UCSD-AML1 (cell line): ENCODE measurements around the gene NAP1L2.
"Not testable (repeated sequence)": the region's sequence is repeated elsewhere in the genome, so short reads cannot be mapped to it uniquely, and the experiment has no call there.

Experiments used
- DNase-seq: peaks from one replicate; lab custom pipeline; 2025; ENCODE audit not compliant: unreplicated experiment; lab: John Stamatoyannopoulos, UW

NAP1L2 gene, protein sequence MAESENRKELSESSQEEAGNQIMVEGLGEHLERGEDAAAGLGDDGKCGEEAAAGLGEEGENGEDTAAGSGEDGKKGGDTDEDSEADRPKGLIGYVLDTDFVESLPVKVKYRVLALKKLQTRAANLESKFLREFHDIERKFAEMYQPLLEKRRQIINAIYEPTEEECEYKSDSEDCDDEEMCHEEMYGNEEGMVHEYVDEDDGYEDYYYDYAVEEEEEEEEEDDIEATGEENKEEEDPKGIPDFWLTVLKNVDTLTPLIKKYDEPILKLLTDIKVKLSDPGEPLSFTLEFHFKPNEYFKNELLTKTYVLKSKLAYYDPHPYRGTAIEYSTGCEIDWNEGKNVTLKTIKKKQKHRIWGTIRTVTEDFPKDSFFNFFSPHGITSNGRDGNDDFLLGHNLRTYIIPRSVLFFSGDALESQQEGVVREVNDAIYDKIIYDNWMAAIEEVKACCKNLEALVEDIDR

DNA sequence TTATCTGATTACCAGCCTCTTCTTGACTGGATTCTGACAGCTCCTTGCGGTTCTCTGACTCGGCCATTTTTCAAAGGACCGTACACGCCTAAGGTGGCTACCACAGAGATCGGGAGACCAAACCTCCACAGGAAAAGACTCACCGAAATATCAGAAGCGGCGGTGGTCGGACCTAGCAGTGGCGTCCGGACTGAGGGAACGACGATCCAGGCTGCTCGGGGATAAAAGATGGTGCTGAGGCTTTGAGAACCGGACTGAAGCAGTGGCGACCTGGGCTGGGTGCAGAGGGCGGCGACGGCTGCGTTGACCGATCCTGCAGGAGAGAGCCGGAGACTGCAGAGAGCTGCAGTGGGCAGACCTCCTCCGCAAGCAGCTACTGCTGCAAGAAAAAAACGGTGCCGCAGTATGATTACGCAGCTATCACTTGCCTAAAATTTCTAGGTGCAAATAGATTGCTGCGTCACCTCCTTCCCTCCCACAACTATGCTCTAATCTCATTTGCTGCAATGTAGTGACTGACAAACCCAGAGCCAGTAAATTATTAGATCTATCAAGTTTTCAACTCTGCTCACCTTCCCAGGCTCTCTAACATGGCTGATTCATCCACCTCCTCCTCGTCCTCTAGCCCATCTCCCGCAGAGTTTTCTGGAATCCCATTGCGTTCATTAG is at the start of gene NAP1L2:
NAP1L2 (minus strand) TSS at position 426 of the 669 bp plus-strand sequence; CDS start at position 67, 359 bp downstream.
- DNase-seq = no peak

DNA sequence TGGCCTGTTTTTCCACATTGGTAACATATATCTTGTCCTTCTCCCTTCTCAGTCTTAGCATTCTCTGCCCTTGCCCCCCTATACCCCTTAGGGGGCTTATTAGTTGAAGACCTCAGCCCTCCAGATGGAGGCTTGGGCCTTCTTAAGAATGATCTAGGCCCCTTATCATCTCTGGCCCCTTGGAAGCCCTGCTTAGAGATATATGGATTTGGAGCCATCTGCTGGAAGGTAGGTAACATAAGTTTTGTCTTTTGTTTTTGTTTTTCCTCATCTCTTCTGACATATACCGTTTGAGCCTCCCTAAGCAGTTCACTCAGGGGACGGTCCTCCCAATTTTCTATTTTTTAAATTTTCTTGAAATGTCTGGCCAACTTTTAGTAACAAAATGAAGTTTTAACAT is 48.3 kb upstream of the NAP1L2 start:
- no peak for DNase-seq

DNA sequence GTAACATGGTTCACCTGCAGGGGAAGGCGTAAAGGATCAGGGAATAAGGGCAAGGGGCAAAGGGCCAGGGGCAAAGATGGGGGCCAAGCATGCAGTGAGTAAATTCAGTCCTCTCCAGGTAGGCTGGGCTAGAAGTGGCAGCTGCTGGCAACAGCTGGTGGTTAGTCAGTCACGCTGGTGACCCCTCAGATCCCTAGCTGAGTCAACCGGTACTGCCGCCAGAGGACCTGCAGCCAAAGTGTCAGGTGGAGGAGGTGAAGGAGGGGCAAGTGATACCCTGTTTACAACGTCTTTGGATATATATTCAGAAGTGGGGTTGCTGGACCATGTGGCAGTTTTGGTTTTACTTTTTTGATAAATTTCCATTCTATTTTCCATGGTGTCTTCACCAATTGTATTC is 24.6 kb upstream of the NAP1L2 start:
- DNase-seq = no peak

DNA sequence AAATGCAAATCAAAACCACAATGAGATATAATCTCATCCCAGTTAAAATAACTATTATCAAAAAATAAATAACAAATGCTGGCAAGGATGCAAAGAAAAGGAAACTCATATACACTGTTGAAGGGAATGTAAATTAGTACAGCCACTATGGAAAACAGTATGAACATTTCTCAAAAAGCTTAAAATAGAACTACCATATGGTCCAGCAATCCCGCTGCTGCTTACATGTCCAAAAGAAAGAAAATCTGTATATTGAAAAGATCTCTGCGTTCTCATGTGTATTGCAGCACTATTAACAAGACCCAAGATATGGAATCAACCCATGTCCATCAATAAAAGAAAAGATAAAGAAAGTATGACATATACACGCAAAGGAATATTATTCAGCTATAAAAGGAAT is 3.0 kb upstream of the NAP1L2 start:
- no peak for DNase-seq

DNA sequence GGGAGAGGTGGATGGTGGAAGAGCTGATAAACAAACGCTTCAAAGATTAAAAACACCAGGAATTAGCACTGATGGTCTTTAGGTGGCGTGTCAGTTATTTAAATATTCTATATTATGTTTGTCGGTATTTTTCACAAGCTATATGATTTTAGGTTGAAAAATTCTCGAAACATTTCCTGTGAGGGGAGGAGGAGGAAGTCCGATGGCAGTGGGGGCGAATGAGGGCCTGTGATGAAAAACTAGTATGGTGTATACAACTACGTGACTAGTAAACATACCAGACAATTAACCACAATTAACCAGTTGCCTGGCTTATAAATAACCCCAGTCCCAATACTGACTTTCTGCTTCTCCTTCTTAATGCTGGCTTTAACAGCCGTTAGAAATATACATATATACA is 595 bp upstream of the NAP1L2 start:
- DNase-seq = no peak

DNA sequence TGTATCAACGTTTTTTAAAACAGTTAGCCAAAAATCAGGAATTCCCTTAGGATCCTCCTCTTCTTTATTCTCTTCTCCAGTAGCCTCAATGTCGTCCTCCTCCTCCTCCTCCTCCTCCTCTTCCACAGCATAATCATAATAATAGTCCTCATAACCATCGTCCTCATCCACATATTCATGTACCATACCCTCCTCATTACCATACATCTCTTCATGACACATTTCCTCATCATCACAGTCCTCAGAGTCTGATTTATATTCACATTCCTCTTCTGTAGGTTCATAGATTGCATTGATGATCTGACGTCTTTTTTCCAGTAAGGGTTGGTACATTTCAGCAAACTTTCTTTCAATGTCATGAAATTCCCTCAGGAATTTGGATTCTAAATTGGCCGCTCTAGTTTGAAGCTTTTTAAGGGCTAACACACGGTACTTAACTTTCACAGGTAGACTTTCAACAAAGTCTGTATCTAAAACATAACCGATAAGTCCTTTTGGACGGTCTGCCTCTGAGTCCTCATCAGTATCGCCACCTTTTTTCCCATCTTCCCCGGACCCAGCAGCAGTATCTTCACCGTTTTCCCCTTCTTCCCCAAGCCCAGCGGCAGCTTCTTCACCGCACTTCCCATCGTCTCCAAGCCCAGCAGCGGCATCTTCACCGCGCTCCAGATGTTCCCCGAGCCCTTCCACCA is 771 bp downstream of the NAP1L2 start:
- DNase-seq = no peak

DNA sequence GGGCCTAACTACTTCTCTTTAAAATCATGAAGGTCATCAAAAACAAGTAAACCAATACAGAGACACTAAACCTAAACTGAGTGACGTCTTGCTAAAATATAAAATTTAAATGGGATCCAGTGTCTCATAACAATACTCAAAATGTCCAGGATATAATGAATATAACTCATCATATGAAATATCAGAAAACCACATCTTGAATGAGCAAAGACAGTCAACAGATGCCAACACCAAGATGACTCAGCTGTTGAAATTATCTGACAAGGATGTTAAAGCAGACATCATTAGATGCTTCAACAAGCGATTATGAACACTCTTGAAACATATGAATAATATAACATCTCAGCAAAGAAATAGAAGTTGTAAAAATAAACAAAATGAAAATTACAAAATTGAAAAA is 8.3 kb downstream of the NAP1L2 start:
- DNase-seq = no peak

DNA sequence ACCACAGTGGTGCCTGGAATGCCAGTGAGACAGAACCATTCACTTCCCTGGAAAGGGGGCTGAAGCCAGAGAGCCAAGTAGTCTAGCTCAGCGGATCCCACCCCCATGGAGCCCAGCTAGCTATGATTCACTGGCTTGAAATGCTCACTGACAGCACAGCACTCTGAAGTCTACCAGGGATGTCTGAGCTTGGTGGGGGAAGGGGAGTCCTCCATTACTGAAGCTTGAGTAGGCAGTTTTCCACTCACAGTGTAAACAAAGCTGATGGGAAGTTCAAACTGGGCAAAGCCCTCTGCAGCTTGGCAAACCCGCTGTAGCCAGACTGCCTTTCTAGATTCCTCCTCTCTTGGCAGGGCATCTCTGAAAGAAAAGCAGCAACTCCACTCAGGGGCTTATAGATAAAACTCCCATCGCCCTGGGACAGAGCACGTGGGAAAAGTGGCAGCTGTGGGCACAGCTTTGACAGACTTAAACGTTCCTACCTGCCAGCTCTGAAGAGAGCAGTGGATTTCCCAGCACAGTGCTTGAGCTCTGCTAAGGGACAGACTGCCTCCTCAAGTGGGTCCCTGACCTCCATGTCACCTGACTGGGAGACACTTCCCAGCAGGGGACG is 32.0 kb downstream of the NAP1L2 start:
- no peak for DNase-seq

DNA sequence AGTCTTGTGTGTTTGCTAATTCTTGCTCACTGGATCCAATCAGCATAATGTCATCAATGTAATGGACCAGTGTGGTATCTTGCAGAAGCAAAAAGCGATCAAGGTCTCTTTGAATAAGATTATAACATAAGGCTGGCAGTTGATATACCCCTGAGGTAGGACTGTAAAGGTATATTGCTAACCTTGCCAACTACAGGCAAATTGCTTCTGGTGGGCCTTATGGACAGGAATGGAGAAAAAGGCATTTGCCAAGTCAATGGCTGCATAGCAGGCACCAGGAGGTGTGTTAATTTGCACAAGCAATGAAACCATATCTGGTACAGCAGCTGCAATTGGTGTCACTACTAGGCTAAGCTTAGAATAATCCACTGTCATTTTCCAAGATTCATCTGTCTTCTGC is 45.7 kb downstream of the NAP1L2 start:
- DNase-seq = not testable (repeated sequence)
